HCT116 (cell line): ENCODE data around the gene LRRC2. TPM values are rescaled to one million over a fixed set of nuclear protein-coding genes. Genes with fewer than 3 reads are reported as not detected.

Source experiments
- ATAC-seq: fragments of 200-7000 bp; cut with Tn5 transposase; 2 replicates; pipeline ENCODE4 v1.9.1; 2020; ENCODE audit warnings: mild to moderate bottlenecking, moderate library complexity
- BruUV-seq: library from RNA; stranded (reverse); fragments of 400-500 nt; replicated peaks from 2 replicates; lab custom pipeline; 2021; lab: Mats Ljungman, UMichigan
- CTCF ChIA-PET: fragments of 300-600 bp; sonication (Branson Sonifier 250); formaldehyde crosslinking; loops from one replicate; lab custom pipeline; 2021; ENCODE audit warnings: antibody characterized with exemption; lab: Charles Lee
- POLR2A ChIA-PET: fragments of 300-600, 350-600 bp; sonication (Branson Sonifier 250); formaldehyde crosslinking; loops from one replicate; lab custom pipeline; 2021; ENCODE audit warnings: antibody characterized with exemption; lab: Charles Lee
- RAD21 ChIA-PET, 2 experiments: fragments of 300-600 bp; sonication (Branson Sonifier 250); formaldehyde crosslinking; loops; one replicate each; lab custom pipeline; 2023; ENCODE audit warnings: low total read pairs in 2 of 2; ENCODE audit not compliant: uncharacterized antibody in 2 of 2, unreplicated experiment in 2 of 2, low non-redundant PET in 1 of 2; lab: Charles Lee
- DNase-seq: peaks from one replicate; pipeline ENCODE4 v3.0.0-alpha.2; 2010; ENCODE audit warnings: low read depth, low spot score
- H2AFZ ChIP-seq: fragments of 200-600 bp; shearing (Covaris generic), sonication (generic); 2 replicates; pipeline ENCODE4 v1.6.1; 2017; ENCODE audit warnings: low read depth, mixed run types, mixed read lengths, antibody characterized with exemption, low read length; ENCODE audit not compliant: poor library complexity, severe bottlenecking
- H3K27ac ChIP-seq: 2 replicates; pipeline ENCODE4 v1.5.1; 2012; ENCODE audit warnings: low read depth, low read length
- H3K27me3 ChIP-seq: fragments of 200-600 bp; sonication (generic); 2 replicates; pipeline ENCODE4 v1.6.1; 2016; ENCODE audit warnings: mixed run types, low read length, mixed read lengths; ENCODE audit not compliant: insufficient read depth
- H3K36me3 ChIP-seq, 2 experiments: fragments of 200-500 bp in 1 of 2; fragments of 200-600 bp in 1 of 2; sonication (Bioruptor generic) in 1 of 2; sonication (generic) in 1 of 2; 2 replicates each; pipeline versions ENCODE4 v1.5.1 to v1.6.1; 2014 to 2016; ENCODE audit warnings: low read length in 2 of 2, inconsistent platforms in 1 of 2, mixed read lengths in 1 of 2, mixed run types in 1 of 2; ENCODE audit not compliant: insufficient read depth in 2 of 2, control insufficient read depth in 1 of 2
- H3K4me1 ChIP-seq, 2 experiments: fragments of 200-600 bp in 1 of 2; sonication (generic) in 1 of 2; 2 replicates each; pipeline versions ENCODE4 v1.5.1 to v1.6.1; 2012 to 2017; ENCODE audit warnings: low read length in 2 of 2, inconsistent platforms in 1 of 2, mild to moderate bottlenecking in 1 of 2, mixed read lengths in 1 of 2, mixed run types in 1 of 2, moderate library complexity in 1 of 2; ENCODE audit not compliant: insufficient read depth in 2 of 2, control insufficient read depth in 1 of 2
- H3K4me2 ChIP-seq: fragments of 200-600 bp; sonication (generic); 2 replicates; pipeline ENCODE4 v1.6.1; 2017; ENCODE audit warnings: mixed run types, low read length, mixed read lengths
- H3K4me3 ChIP-seq, 2 experiments: fragments of 200-600 bp in 1 of 2; sonication (generic) in 1 of 2; replicated peaks in 1 of 2; 2 replicates each; pipeline ENCODE4 v1.5.1; 2011 to 2016; ENCODE audit warnings: low read length in 2 of 2, control low read depth in 1 of 2, low read depth in 1 of 2, mild to moderate bottlenecking in 1 of 2, mixed read lengths in 1 of 2, mixed run types in 1 of 2
- H3K79me2 ChIP-seq: fragments of 200-600 bp; sonication (generic); 2 replicates; pipeline ENCODE4 v1.6.1; 2017; ENCODE audit warnings: mild to moderate bottlenecking, mixed run types, low read length, moderate library complexity, mixed read lengths; ENCODE audit not compliant: insufficient read depth
- H3K9ac ChIP-seq: fragments of 200-600 bp; sonication (generic); 2 replicates; pipeline ENCODE4 v1.6.1; 2016; ENCODE audit warnings: low read length, mixed read lengths
- H3K9me2 ChIP-seq: fragments of 200-600 bp; sonication (generic), shearing (Covaris generic); 2 replicates; pipeline ENCODE4 v1.6.1; 2017; ENCODE audit warnings: mixed run types, mild to moderate bottlenecking, moderate library complexity; ENCODE audit not compliant: insufficient read depth
- H3K9me3 ChIP-seq, 2 experiments: fragments of 200-500 bp in 1 of 2; fragments of 200-600 bp in 1 of 2; sonication (Bioruptor generic) in 1 of 2; sonication (generic) in 1 of 2; 2 replicates each; pipeline ENCODE4 v1.6.1; 2014 to 2017; ENCODE audit warnings: low read length in 2 of 2, mixed read lengths in 2 of 2, inconsistent platforms in 1 of 2, low read depth in 1 of 2, mild to moderate bottlenecking in 1 of 2, mixed run types in 1 of 2, moderate library complexity in 1 of 2; ENCODE audit not compliant: control insufficient read depth in 1 of 2, insufficient read depth in 1 of 2
- H4K20me1 ChIP-seq: fragments of 200-600 bp; sonication (generic), shearing (Covaris generic); 2 replicates; pipeline ENCODE4 v1.6.1; 2017; ENCODE audit warnings: mixed run types, mild to moderate bottlenecking, moderate library complexity; ENCODE audit not compliant: insufficient read depth
- CBX3 ChIP-seq: IDR thresholded peaks from 2 replicates; pipeline ENCODE4 v1.6.1; 2012; ENCODE audit warnings: low read depth
- EGR1 ChIP-seq: IDR thresholded peaks from 2 replicates; pipeline ENCODE4 v1.6.1; 2012; ENCODE audit warnings: low read depth
- ELF1 ChIP-seq: IDR thresholded peaks from 2 replicates; pipeline ENCODE4 v1.6.1; 2012; ENCODE audit warnings: low read depth, borderline replicate concordance
- EZH2 ChIP-seq: fragments of 200-600 bp; sonication (generic); IDR thresholded peaks from 2 replicates; pipeline ENCODE4 v1.6.1; 2017; ENCODE audit warnings: antibody characterized with exemption, mixed run types
- TCF7L2 ChIP-seq: IDR thresholded peaks from 2 replicates; pipeline ENCODE4 v1.7.0; 2011; ENCODE audit warnings: borderline replicate concordance, inconsistent platforms; ENCODE audit not compliant: insufficient read depth, insufficient read length; ENCODE audit errors: extremely low read depth
- ZBTB33 ChIP-seq: IDR thresholded peaks from 2 replicates; pipeline ENCODE4 v1.6.1; 2011; ENCODE audit warnings: mild to moderate bottlenecking, low read length, moderate library complexity; ENCODE audit not compliant: insufficient replicate concordance; ENCODE audit errors: extremely low read depth
- ZFX ChIP-seq: fragments of 450-650 bp; IDR thresholded peaks from 2 replicates; pipeline ENCODE4 v1.6.1; 2017
- intact Hi-C: fragments of 100-400 bp; cut with micrococcal nuclease; formaldehyde crosslinking; loops from 2 replicates; pipeline ENCODE4 v1.10.0; 2022
- total RNA-seq: library from RNA; stranded (reverse); gene quantifications from one replicate; pipeline ENCODE4 v1.2.1, GENCODE V29; 2021; ENCODE audit not compliant: unreplicated experiment

LRRC2 gene
- total RNA-seq, 1 experiment from 2014 or later, result not detected

DNA sequence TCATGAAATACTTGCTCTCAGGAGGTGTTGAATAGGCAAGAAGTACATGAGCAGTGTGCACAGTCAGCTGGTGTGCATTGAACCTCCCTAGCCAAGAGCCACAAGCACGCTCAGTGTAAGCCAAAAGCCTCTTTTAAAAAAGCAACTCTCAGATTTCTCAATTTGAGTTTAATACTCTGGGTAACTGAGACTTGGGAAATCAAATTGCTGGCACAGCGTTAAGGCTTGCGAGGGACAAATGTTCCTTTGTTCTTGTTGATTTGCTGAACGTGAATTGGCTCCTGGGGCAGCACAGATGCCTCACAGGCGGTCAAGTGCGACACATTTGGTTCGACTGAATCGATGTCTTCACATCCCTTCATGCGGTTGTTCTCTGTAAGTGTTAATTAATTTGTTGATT is 46.2 kb upstream of the LRRC2 start, which contains the start of gene FAM240A:
Gene FAM240A (plus strand): TSS at position 202 of the 400 bp plus-strand sequence. CDS start 159 bp downstream, at position 361.
- intact Hi-C loops, result no loop called here
- no peak within 1 kb of the TSS for H3K4me3 ChIP-seq
- TF ChIP-seq ZFX (no peak), CBX3 (no peak), ELF1 (no peak), EGR1 (no peak), ZBTB33 (no peak), EZH2 (no peak), TCF7L2 (no peak)
- TF ChIP-seq, all 23 proteins: peak for 0
- ATAC-seq (no peak), DNase-seq (no peak)
- no peaks in the 10 kb centered on the region for H4K20me1 ChIP-seq
- no peak within 1 kb of the TSS for H2AFZ ChIP-seq
- no peak within 1 kb of the TSS for H3K4me2 ChIP-seq
- H3K27me3 ChIP-seq, result peaks cover 5% of the 10 kb centered on the region; the same call in 1 of the 2 replicates
- no peak within 1 kb of the TSS for H3K9ac ChIP-seq
- RAD21 ChIA-PET, result no interaction called here
- no peaks in the 10 kb centered on the region for H3K36me3 ChIP-seq
- POLR2A ChIA-PET, result no interaction called here
- CTCF ChIA-PET, result no interaction called here
- no peaks in the 10 kb centered on the region for H3K9me3 ChIP-seq
- peaks cover 0 to 6% of the 10 kb centered on the region in 2 experiments; a peak in 1 of 4 replicates for H3K4me1 ChIP-seq
- BruUV-seq, result no TSS peak
- H3K27ac ChIP-seq, result no peak within 1 kb of the TSS
- no peaks in the 10 kb centered on the region for H3K79me2 ChIP-seq
- H3K9me2 ChIP-seq, result no peaks in the 10 kb centered on the region
